OCI-LY1 (cell line): ENCODE results near the gene AREL1.

Experiments
- H2AFZ ChIP-seq: fragments of 200-600 bp; sonication (generic), shearing (Covaris generic); 2 replicates; pipeline ENCODE4 v1.6.0; 2014; ENCODE audit warnings: antibody characterized with exemption, mild to moderate bottlenecking, low read length
- H3F3A ChIP-seq: fragments of 200-600 bp; sonication (generic), shearing (Covaris generic); 2 replicates; pipeline ENCODE4 v1.6.0; 2014; ENCODE audit warnings: mild to moderate bottlenecking, antibody characterized with exemption, low read length, moderate library complexity; ENCODE audit not compliant: insufficient read depth
- H3K27ac ChIP-seq: fragments of 200-600 bp; sonication (generic); 2 replicates; pipeline ENCODE4 v1.5.1; 2014; ENCODE audit warnings: low read length, mixed run types, mild to moderate bottlenecking, low read depth; ENCODE audit not compliant: poor library complexity, severe bottlenecking
- H3K27me3 ChIP-seq: fragments of 200-600 bp; sonication (generic); 2 replicates; pipeline ENCODE4 v1.6.0; 2014; ENCODE audit warnings: antibody characterized with exemption, mild to moderate bottlenecking, low read length, moderate library complexity; ENCODE audit not compliant: insufficient read depth
- H3K36me3 ChIP-seq: fragments of 200-600 bp; sonication (generic); 2 replicates; pipeline ENCODE4 v1.6.1; 2014; ENCODE audit warnings: mild to moderate bottlenecking, antibody characterized with exemption, low read length, moderate library complexity, mixed read lengths; ENCODE audit not compliant: insufficient read depth
- H3K4me1 ChIP-seq: fragments of 200-600 bp; sonication (generic); 2 replicates; pipeline ENCODE4 v1.5.1; 2014; ENCODE audit warnings: mild to moderate bottlenecking, low read length, moderate library complexity; ENCODE audit not compliant: insufficient read depth, severe bottlenecking
- H3K4me2 ChIP-seq: fragments of 200-600 bp; sonication (generic), shearing (Covaris generic); 2 replicates; pipeline ENCODE4 v1.6.1; 2014; ENCODE audit warnings: low read length
- H3K4me3 ChIP-seq: fragments of 200-600 bp; sonication (generic); 2 replicates; pipeline ENCODE4 v1.5.1; 2014; ENCODE audit warnings: low read length, low read depth, mild to moderate bottlenecking, mixed read lengths; ENCODE audit not compliant: poor library complexity, severe bottlenecking
- H3K79me2 ChIP-seq: fragments of 200-600 bp; shearing (Covaris generic); 2 replicates; pipeline ENCODE4 v1.6.1; 2016; ENCODE audit warnings: mixed run types, low read length, mixed read lengths; ENCODE audit not compliant: insufficient read depth
- H3K9ac ChIP-seq: fragments of 200-600 bp; sonication (generic), shearing (Covaris generic); 2 replicates; pipeline ENCODE4 v1.6.1; 2014; ENCODE audit warnings: mild to moderate bottlenecking, low read length, mixed read lengths
- H3K9me2 ChIP-seq: fragments of 200-600 bp; sonication (generic), shearing (Covaris generic); 2 replicates; pipeline ENCODE4 v1.6.1; 2014; ENCODE audit warnings: low read depth, mild to moderate bottlenecking, low read length, mixed read lengths
- H3K9me3 ChIP-seq: fragments of 200-600 bp; shearing (Covaris generic); 2 replicates; pipeline ENCODE4 v1.6.1; 2014; ENCODE audit warnings: low read length, mixed read lengths
- H4K20me1 ChIP-seq: fragments of 200-600 bp; sonication (generic), shearing (Covaris generic); 2 replicates; pipeline ENCODE4 v1.6.0; 2016; ENCODE audit warnings: mild to moderate bottlenecking, low read length; ENCODE audit not compliant: insufficient read depth
- CTCF ChIP-seq: fragments of 200-600 bp; sonication (generic), shearing (Covaris generic); IDR thresholded peaks from 2 replicates; pipeline ENCODE4 v1.5.1; 2017; ENCODE audit warnings: mild to moderate bottlenecking, antibody characterized with exemption, low read length, moderate library complexity, mixed read lengths
- EZH2 ChIP-seq: fragments of 200-600 bp; sonication (generic), shearing (Covaris generic); IDR thresholded peaks from 2 replicates; pipeline ENCODE4 v1.8.0; 2017; ENCODE audit warnings: borderline replicate concordance, mixed run types, mild to moderate bottlenecking, antibody characterized with exemption, low read length, moderate library complexity, mixed read lengths

The AREL1 gene

DNA sequence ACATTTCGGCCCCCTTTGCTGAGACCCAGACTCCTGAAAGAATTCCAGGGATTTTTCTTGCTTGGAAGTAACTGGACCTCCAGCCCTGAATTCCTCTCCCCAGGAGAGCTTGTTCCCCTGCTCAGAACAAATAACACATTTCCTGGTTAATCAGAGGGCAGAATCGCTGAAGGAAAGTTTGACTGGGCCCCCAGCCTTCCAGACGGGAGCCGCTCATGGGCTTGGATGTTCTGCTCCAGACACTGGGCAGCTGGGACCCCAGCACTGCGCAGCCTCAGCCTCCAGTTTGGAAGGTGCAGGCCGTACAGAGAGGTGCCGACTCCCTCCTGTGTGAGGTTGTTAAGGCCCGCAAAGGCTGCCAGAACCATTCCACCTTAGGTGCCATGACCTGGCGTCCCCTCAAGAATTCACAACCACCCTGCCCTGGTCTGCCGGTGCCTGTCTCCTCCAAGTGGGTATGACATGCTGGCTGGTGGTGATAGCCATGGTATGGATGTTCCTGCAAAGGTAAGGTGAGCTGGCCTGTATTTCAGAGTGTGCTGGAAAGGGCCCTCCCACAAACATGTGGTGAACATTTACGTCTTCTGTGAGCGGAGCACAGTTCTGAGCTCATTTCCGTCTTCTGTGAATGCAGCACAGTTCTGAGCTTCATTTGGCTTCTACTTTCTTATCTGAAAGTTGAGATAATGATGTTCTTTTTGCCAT lies 95.7 kb downstream of the AREL1 start:
- Histone ChIP-seq H3K4me3 (no peak overlapping the region), H3K9me3 (no peaks in the 10 kb centered on the region), H3K9ac (no peak overlapping the region), H3K27ac (no peak overlapping the region), H2AFZ (no peak overlapping the region), H3K9me2 (no peaks in the 10 kb centered on the region), H3K79me2 (no peaks in the 10 kb centered on the region), H3K27me3 (no peaks in the 10 kb centered on the region), H3F3A (no peaks in the 10 kb centered on the region), H3K4me2 (no peak overlapping the region), H4K20me1 (no peaks in the 10 kb centered on the region), H3K36me3 (no peaks in the 10 kb centered on the region), H3K4me1 (peaks cover 17% of the 10 kb centered on the region)
- TF ChIP-seq CTCF (no peak), EZH2 (no peak)

GRCh38 chr14:74616507-74616906 lies 96.4 kb downstream of the AREL1 start:
- no peak overlapping the region for H2AFZ ChIP-seq
- no peak for TF ChIP-seq EZH2
- TF ChIP-seq CTCF: no peak
- H3K9ac ChIP-seq: no peak overlapping the region
- no peaks in the 10 kb centered on the region for H3K27me3 ChIP-seq
- no peaks in the 10 kb centered on the region for H3K9me3 ChIP-seq
- no peak overlapping the region for H3K4me3 ChIP-seq
- H3K4me2 ChIP-seq: no peak overlapping the region
- H3K79me2 ChIP-seq: no peaks in the 10 kb centered on the region
- no peaks in the 10 kb centered on the region for H3K36me3 ChIP-seq
- H3K9me2 ChIP-seq: no peaks in the 10 kb centered on the region
- no peaks in the 10 kb centered on the region for H4K20me1 ChIP-seq
- H3K4me1 ChIP-seq: peaks cover 20% of the 10 kb centered on the region
- no peaks in the 10 kb centered on the region for H3F3A ChIP-seq
- H3K27ac ChIP-seq: no peak overlapping the region

DNA sequence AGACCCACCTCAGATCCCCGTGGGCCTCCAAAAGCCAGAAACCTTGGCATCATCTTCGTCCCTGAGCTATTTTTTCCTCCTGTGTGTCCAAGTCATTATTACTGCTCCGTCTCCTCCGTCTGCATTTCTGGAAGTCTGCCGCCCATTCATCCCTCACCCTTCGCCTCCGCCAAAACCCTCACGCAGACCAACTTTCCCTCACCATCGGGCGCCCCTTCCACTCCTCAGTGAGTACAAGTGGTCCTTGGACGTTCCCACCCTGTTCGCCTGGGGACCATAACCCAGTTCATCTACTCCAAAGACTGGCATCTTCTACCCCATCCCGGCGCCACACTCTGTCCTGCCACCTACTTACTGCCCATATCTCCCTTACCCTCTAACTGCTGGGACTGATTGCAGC lies 97.1 kb downstream of the AREL1 start:
- no peak overlapping the region for H2AFZ ChIP-seq
- peaks cover 20% of the 10 kb centered on the region for H3K4me1 ChIP-seq

More for the DNA sequence above, 97.1 kb downstream of the AREL1 start:
- no peak overlapping the region for H3K27ac ChIP-seq
- H3K9me2 ChIP-seq: no peaks in the 10 kb centered on the region
- H3F3A ChIP-seq: no peaks in the 10 kb centered on the region
- H3K4me3 ChIP-seq: no peak overlapping the region
- no peaks in the 10 kb centered on the region for H3K27me3 ChIP-seq
- H3K79me2 ChIP-seq: no peaks in the 10 kb centered on the region
- H3K36me3 ChIP-seq: no peaks in the 10 kb centered on the region
- TF ChIP-seq CTCF (no peak), EZH2 (no peak)
- no peaks in the 10 kb centered on the region for H4K20me1 ChIP-seq
- H3K4me2 ChIP-seq: no peak overlapping the region
- H3K9ac ChIP-seq: no peak overlapping the region
- no peaks in the 10 kb centered on the region for H3K9me3 ChIP-seq
